Spleen (tissue), 7 donors: ENCODE results near the gene NAA80.

Experiments
- CTCF ChIP-seq, 11 experiments: fragments of 200-600 bp in 7 of 11; fragments of 450-650 bp in 4 of 11; sonication (generic) in 4 of 11; IDR thresholded peaks in 8 of 11; conservative IDR thresholded peaks in 3 of 11; 1 replicate in 7 of 11; 2 replicates in 4 of 11; pipeline versions ENCODE4 v1.4.0 to v1.8.0; 2016 to 2021; ENCODE audit warnings: antibody characterized with exemption in 11 of 11, inconsistent platforms in 4 of 11, mild to moderate bottlenecking in 1 of 11
- POLR2A ChIP-seq, 3 donors: fragments of 450-650 bp; IDR thresholded peaks; one replicate each; pipeline ENCODE4 v1.5.1; 2017; ENCODE audit warnings: antibody characterized with exemption in 3 of 3, mild to moderate bottlenecking in 1 of 3
- POLR2AphosphoS5 ChIP-seq, 3 donors: sonication (generic); formaldehyde crosslinking; IDR thresholded peaks; one replicate each; pipeline ENCODE4 v1.5.1; 2017; ENCODE audit warnings: antibody characterized with exemption in 3 of 3
- donor health status: DM: no; HTN: no; CAD: no; lungs with moderate emphysema.
- donor health status: DM: no; HTN: no; CAD: no.
- donor health status: DM: no; HTN: no; CAD: no.

DNA sequence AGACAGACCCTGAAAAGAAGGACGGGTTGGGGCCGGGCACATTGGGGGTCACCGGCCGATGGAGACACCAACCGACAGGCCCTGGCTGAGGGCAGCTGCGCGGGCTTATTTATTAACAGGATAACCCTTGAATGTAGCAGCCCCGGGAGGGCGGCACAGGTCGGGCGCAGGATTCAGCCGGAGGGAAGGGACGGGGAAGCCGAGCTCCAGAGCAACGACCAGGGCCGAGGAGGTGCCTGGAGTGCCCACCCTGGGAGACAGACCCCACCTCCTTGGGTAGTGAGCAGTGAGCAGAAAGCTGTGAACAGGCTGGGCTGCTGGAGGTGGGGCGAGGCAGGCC, 22.5 kb downstream of the NAA80 start:
- no peak for TF ChIP-seq CTCF (IDR thresholded peaks at IDR 0.05 in 8 of 11, conservative IDR thresholded peaks at IDR 0.05 in 3 of 11)
- TF ChIP-seq POLR2AphosphoS5 (IDR thresholded peaks at IDR 0.05), result no peak
- no peak for TF ChIP-seq POLR2A (IDR thresholded peaks at IDR 0.05)
